Endothelial cell of umbilical vein (primary cell): ENCODE results near the gene ACTL7B.

Source experiments
- EZH2 ChIP-seq: IDR thresholded peaks from 2 replicates; pipeline ENCODE4 v1.6.1; 2012; ENCODE audit warnings: borderline replicate concordance, low read depth, mild to moderate bottlenecking, moderate library complexity, low read length, inconsistent platforms; ENCODE audit not compliant: severe bottlenecking
- JUN ChIP-seq: IDR thresholded peaks from 2 replicates; pipeline ENCODE4 v1.6.1; 2011; ENCODE audit warnings: borderline replicate concordance, low read depth; ENCODE audit not compliant: insufficient read length, insufficient read depth
- MAX ChIP-seq: IDR thresholded peaks from 2 replicates; pipeline ENCODE4 v1.6.1; 2011; ENCODE audit not compliant: insufficient read depth, insufficient read length
- MYC ChIP-seq: IDR thresholded peaks from one replicate; pipeline ENCODE4 v1.6.1; 2011; ENCODE audit warnings: mild to moderate bottlenecking, low read depth, low read length
- POLR2A ChIP-seq: IDR thresholded peaks from 2 replicates; pipeline ENCODE4 v1.6.1; 2012; ENCODE audit warnings: low read depth, mild to moderate bottlenecking, control low read depth, low read length
- POLR2AphosphoS5 ChIP-seq: IDR thresholded peaks from 2 replicates; pipeline ENCODE4 v1.6.1; 2012; ENCODE audit warnings: low read depth, mild to moderate bottlenecking, control low read depth, low read length, moderate library complexity; ENCODE audit not compliant: insufficient read depth
- TF ChIP-seq, protein P1 (sequence below), 2 donors: IDR thresholded peaks; 1 replicate in 1 of 2; 2 replicates in 1 of 2; pipeline ENCODE4 v1.5.1; 2011; ENCODE audit warnings: low read length in 2 of 2, mild to moderate bottlenecking in 2 of 2, moderate library complexity in 2 of 2, control low read depth in 1 of 2, inconsistent platforms in 1 of 2, low read depth in 1 of 2; ENCODE audit not compliant: insufficient read depth in 1 of 2; ENCODE audit errors: extremely low read depth in 1 of 2

- TF ChIP-seq, protein P1, sequence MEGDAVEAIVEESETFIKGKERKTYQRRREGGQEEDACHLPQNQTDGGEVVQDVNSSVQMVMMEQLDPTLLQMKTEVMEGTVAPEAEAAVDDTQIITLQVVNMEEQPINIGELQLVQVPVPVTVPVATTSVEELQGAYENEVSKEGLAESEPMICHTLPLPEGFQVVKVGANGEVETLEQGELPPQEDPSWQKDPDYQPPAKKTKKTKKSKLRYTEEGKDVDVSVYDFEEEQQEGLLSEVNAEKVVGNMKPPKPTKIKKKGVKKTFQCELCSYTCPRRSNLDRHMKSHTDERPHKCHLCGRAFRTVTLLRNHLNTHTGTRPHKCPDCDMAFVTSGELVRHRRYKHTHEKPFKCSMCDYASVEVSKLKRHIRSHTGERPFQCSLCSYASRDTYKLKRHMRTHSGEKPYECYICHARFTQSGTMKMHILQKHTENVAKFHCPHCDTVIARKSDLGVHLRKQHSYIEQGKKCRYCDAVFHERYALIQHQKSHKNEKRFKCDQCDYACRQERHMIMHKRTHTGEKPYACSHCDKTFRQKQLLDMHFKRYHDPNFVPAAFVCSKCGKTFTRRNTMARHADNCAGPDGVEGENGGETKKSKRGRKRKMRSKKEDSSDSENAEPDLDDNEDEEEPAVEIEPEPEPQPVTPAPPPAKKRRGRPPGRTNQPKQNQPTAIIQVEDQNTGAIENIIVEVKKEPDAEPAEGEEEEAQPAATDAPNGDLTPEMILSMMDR (IDR thresholded peaks at IDR 0.05; ENCODE audit: extremely low read depth in 1 of 2, insufficient read depth in 1 of 2, low read depth in 1 of 2, low read length in 2 of 2), result no peak
- TF ChIP-seq POLR2A (no peak), EZH2 (no peak), JUN (no peak), POLR2AphosphoS5 (no peak), MAX (no peak), MYC (no peak)
Measured at GRCh38 chr9:108882052-108882888, 26.5 kb upstream of the ACTL7B start.
